Endodermal cell (in vitro differentiated cells): Measurements from ENCODE around the gene STX11. TPM values are rescaled to one million over a fixed set of nuclear protein-coding genes. Genes with fewer than 3 reads are reported as not detected.

ENCODE experiments used
- DNase-seq: peaks from one replicate; pipeline ENCODE4 v3.0.0-alpha.2; 2017
- H3K27ac ChIP-seq: 2 replicates; pipeline ENCODE4 v1.5.1; 2013; ENCODE audit warnings: mild to moderate bottlenecking, low read depth, low read length, moderate library complexity
- H3K27me3 ChIP-seq: 2 replicates; pipeline ENCODE4 v1.6.1; 2013; ENCODE audit warnings: mild to moderate bottlenecking, low read length, moderate library complexity; ENCODE audit not compliant: insufficient read depth, control insufficient read depth, poor library complexity, severe bottlenecking
- H3K36me3 ChIP-seq: 2 replicates; pipeline ENCODE4 v1.7.0; 2013; ENCODE audit warnings: mild to moderate bottlenecking, low read length, moderate library complexity; ENCODE audit not compliant: control insufficient read depth, insufficient read depth
- H3K4me1 ChIP-seq: one replicate; pipeline ENCODE4 v1.7.0; 2013; ENCODE audit warnings: low read length; ENCODE audit not compliant: control insufficient read depth, insufficient read depth
- H3K4me3 ChIP-seq: 2 replicates; pipeline ENCODE4 v1.5.1; 2013; ENCODE audit warnings: mild to moderate bottlenecking, low read length, moderate library complexity
- H3K9ac ChIP-seq: 2 replicates; pipeline ENCODE4 v1.6.1; 2013; ENCODE audit warnings: mild to moderate bottlenecking, low read length, moderate library complexity; ENCODE audit not compliant: poor library complexity, severe bottlenecking; ENCODE audit errors: extremely low read depth
- H3K9me3 ChIP-seq: 2 replicates; pipeline ENCODE4 v1.6.1; 2013; ENCODE audit warnings: mild to moderate bottlenecking, low read length, moderate library complexity; ENCODE audit not compliant: control insufficient read depth
- H3K27ac Mint-ChIP-seq: 2 replicates; pipeline ENCODE4 v1.8.0; 2020; ENCODE audit warnings: mixed read lengths
- H3K27me3 Mint-ChIP-seq: 2 replicates; pipeline ENCODE4 v1.8.0; 2021; ENCODE audit warnings: mild to moderate bottlenecking, mixed read lengths; ENCODE audit not compliant: insufficient read depth
- H3K36me3 Mint-ChIP-seq: 2 replicates; pipeline ENCODE4 v1.8.0; 2020; ENCODE audit warnings: low read depth, mixed read lengths
- H3K4me1 Mint-ChIP-seq: 2 replicates; pipeline ENCODE4 v1.8.0; 2020; ENCODE audit warnings: mixed read lengths
- H3K4me3 Mint-ChIP-seq: 2 replicates; pipeline ENCODE4 v1.8.0; 2020; ENCODE audit warnings: mild to moderate bottlenecking, moderate library complexity, mixed read lengths
- H3K9me3 Mint-ChIP-seq: 2 replicates; pipeline ENCODE4 v1.8.0; 2020; ENCODE audit warnings: mild to moderate bottlenecking, mixed read lengths
- CTCF ChIP-seq: fragments of 200-600 bp; sonication (generic); conservative IDR thresholded peaks from 2 replicates; pipeline ENCODE4 v1.5.0; 2021; ENCODE audit warnings: antibody characterized with exemption, mild to moderate bottlenecking
- WGBS, 2 experiments: methylation state at CpG; one replicate each; pipeline versions ENCODE4 v1.1.5 to v1.1.7; 2013; ENCODE audit warnings: missing lambda C conversion rate in 2 of 2, mixed read lengths in 1 of 2; ENCODE audit not compliant: insufficient coverage in 1 of 2, insufficient read length in 1 of 2; 5-methylcytosine and 5-hydroxymethylcytosine counted together
- total RNA-seq, 2 donors: library from RNA; stranded (reverse); fragmentation: NEBNext Ultra II Directional in 1 of 2; extraction: Animal tissue kit (Norgen Biotek cat#: 25700) in 1 of 2; gene quantifications; 2 replicates in 1 of 2; 3 replicates in 1 of 2; pipeline ENCODE4 v1.2.1, GENCODE V29; 2021

The STX11 gene
- total RNA-seq, 2 donors from 2014 or later = 0.29 TPM; not detected in 1

- no peak for TF ChIP-seq CTCF
- Mint-ChIP-seq H3K27ac (no peak overlapping the region), H3K9me3 (peaks cover 2% of the 10 kb centered on the region), H3K27me3 (no peaks in the 10 kb centered on the region), H3K36me3 (no peaks in the 10 kb centered on the region), H3K4me3 (no peak overlapping the region), H3K4me1 (no peaks in the 10 kb centered on the region)
- DNase-seq = no peak
- no peaks in the 10 kb centered on the region for H3K4me1 ChIP-seq
- no peak overlapping the region for H3K9ac ChIP-seq
- 94 to 100% methylated on average over 1 to 2 of the region's 2 CpGs for WGBS, 2 experiments
- no peak overlapping the region for H3K4me3 ChIP-seq
- H3K27ac ChIP-seq = no peak overlapping the region
- H3K27me3 ChIP-seq = no peaks in the 10 kb centered on the region
- H3K36me3 ChIP-seq = no peaks in the 10 kb centered on the region
- peaks cover 8% of the 10 kb centered on the region for H3K9me3 ChIP-seq
Measured at GRCh38 chr6:144170044-144170443, 19.7 kb downstream of the STX11 start.

GRCh38 chr6:144171406-144171805, 21.1 kb downstream of the STX11 start:
- Histone ChIP-seq H3K36me3 (no peaks in the 10 kb centered on the region), H3K4me3 (no peak overlapping the region), H3K27me3 (no peaks in the 10 kb centered on the region), H3K4me1 (no peaks in the 10 kb centered on the region), H3K27ac (no peak overlapping the region), H3K9ac (no peak overlapping the region), H3K9me3 (peaks cover 8% of the 10 kb centered on the region)
- Mint-ChIP-seq H3K27me3 (peaks cover 2% of the 10 kb centered on the region), H3K36me3 (no peaks in the 10 kb centered on the region), H3K27ac (no peak overlapping the region), H3K9me3 (peaks cover 2% of the 10 kb centered on the region), H3K4me1 (no peaks in the 10 kb centered on the region), H3K4me3 (no peak overlapping the region)
- DNase-seq = no peak
- no peak for TF ChIP-seq CTCF
- WGBS, 2 experiments = no CpG with 5 or more reads among the region's 3 CpGs

GRCh38 chr6:144174006-144174405, 23.7 kb downstream of the STX11 start:
- no peak for TF ChIP-seq CTCF
- peaks cover 2% of the 10 kb centered on the region for H3K9me3 Mint-ChIP-seq
- H3K4me3 ChIP-seq = no peak overlapping the region
- no peak overlapping the region for H3K4me3 Mint-ChIP-seq
- no peak for DNase-seq
- peaks cover 8% of the 10 kb centered on the region for H3K9me3 ChIP-seq
- no peaks in the 10 kb centered on the region for H3K27me3 ChIP-seq
- no peak overlapping the region for H3K9ac ChIP-seq
- no peaks in the 10 kb centered on the region for H3K4me1 Mint-ChIP-seq
- no peak overlapping the region for H3K27ac Mint-ChIP-seq
- H3K4me1 ChIP-seq = no peaks in the 10 kb centered on the region
- H3K27ac ChIP-seq = no peak overlapping the region
- H3K36me3 ChIP-seq = no peaks in the 10 kb centered on the region
- 93% methylated on average over 3 to 5 of the region's 5 CpGs for WGBS, 2 experiments
- H3K27me3 Mint-ChIP-seq = peaks cover 5% of the 10 kb centered on the region
- no peaks in the 10 kb centered on the region for H3K36me3 Mint-ChIP-seq
